PC-9 (cell line): ENCODE data around the gene PPP2R3B. TPM values are rescaled to one million over a fixed set of nuclear protein-coding genes. Genes with fewer than 3 reads are reported as not detected.

Experiments used
- BruUV-seq: library from RNA; stranded (reverse); fragments of 400-500 nt; replicated peaks from 2 replicates; lab custom pipeline; 2021; lab: Mats Ljungman, UMichigan
- CTCF ChIA-PET: fragments of 300-600 bp; sonication (Branson Sonifier 250); formaldehyde crosslinking; loops from one replicate; lab custom pipeline; 2022; ENCODE audit warnings: antibody characterized with exemption; lab: Charles Lee
- POLR2A ChIA-PET: fragments of 300-600 bp; sonication (Branson Sonifier 250); formaldehyde crosslinking; loops from one replicate; lab custom pipeline; 2022; ENCODE audit warnings: antibody characterized with exemption; ENCODE audit not compliant: unreplicated experiment; lab: Charles Lee
- DNase-seq, 2 experiments: peaks; one replicate each; pipeline versions ENCODE4 v3.0.0 to v3.0.0-alpha.2; 2015 to 2022; ENCODE audit warnings: mixed read lengths in 1 of 2
- H2AFZ ChIP-seq: fragments of 200-600 bp; sonication (generic); 2 replicates; pipeline ENCODE4 v1.8.1; 2017; ENCODE audit warnings: antibody characterized with exemption
- H3F3A ChIP-seq: fragments of 200-600 bp; sonication (generic); 2 replicates; pipeline ENCODE4 v1.8.1; 2017; ENCODE audit warnings: antibody characterized with exemption, mild to moderate bottlenecking, low read depth; ENCODE audit not compliant: insufficient read depth
- H3K27ac ChIP-seq: fragments of 200-600 bp; sonication (generic); 2 replicates; pipeline ENCODE4 v1.6.1; 2016; ENCODE audit warnings: mixed run types
- H3K27me3 ChIP-seq: fragments of 200-600 bp; sonication (generic); 2 replicates; pipeline ENCODE4 v1.6.1; 2016; ENCODE audit warnings: low read depth, mixed run types; ENCODE audit not compliant: insufficient read depth
- H3K36me3 ChIP-seq: fragments of 200-600 bp; sonication (generic); 2 replicates; pipeline ENCODE4 v1.6.1; 2016; ENCODE audit warnings: low read depth, mixed run types
- H3K4me1 ChIP-seq: fragments of 200-600 bp; sonication (generic); replicated peaks from 2 replicates; pipeline ENCODE4 v1.6.1; 2016; ENCODE audit warnings: mixed run types; ENCODE audit not compliant: insufficient read depth
- H3K4me2 ChIP-seq: fragments of 200-600 bp; sonication (generic); 2 replicates; pipeline ENCODE4 v1.6.1; 2017; ENCODE audit warnings: mixed run types
- H3K4me3 ChIP-seq: fragments of 200-600 bp; sonication (generic); 2 replicates; pipeline ENCODE4 v1.6.1; 2016; ENCODE audit warnings: mixed run types
- H3K79me2 ChIP-seq: fragments of 200-600 bp; sonication (generic); 2 replicates; pipeline ENCODE4 v1.6.1; 2017; ENCODE audit warnings: low read depth, mixed run types
- H3K9me2 ChIP-seq: fragments of 200-600 bp; sonication (generic); 2 replicates; pipeline ENCODE4 v1.8.1; 2017; ENCODE audit warnings: mild to moderate bottlenecking; ENCODE audit not compliant: insufficient read depth
- H3K9me3 ChIP-seq: fragments of 200-600 bp; sonication (generic); 2 replicates; pipeline ENCODE4 v1.8.1; 2016; ENCODE audit warnings: low read depth; ENCODE audit not compliant: insufficient read depth
- H4K20me1 ChIP-seq: fragments of 200-600 bp; sonication (generic); 2 replicates; pipeline ENCODE4 v1.8.1; 2017; ENCODE audit not compliant: insufficient read depth
- CTCF ChIP-seq: fragments of 200-600 bp; sonication (generic); conservative IDR thresholded peaks from 2 replicates; pipeline ENCODE4 v1.6.1; 2017; ENCODE audit warnings: mixed run types, antibody characterized with exemption, mild to moderate bottlenecking, moderate library complexity
- EZH2 ChIP-seq: fragments of 200-600 bp; sonication (generic); IDR thresholded peaks from 2 replicates; pipeline ENCODE4 v1.8.0; 2017; ENCODE audit warnings: antibody characterized with exemption, low read depth
- intact Hi-C: fragments of 100-400 bp; cut with micrococcal nuclease; formaldehyde crosslinking; loops from one replicate; pipeline ENCODE4 v1.10.0; 2022; ENCODE audit not compliant: unreplicated experiment
- total RNA-seq: library from RNA; stranded (reverse); gene quantifications from 2 replicates; pipeline ENCODE4 v1.2.3, GENCODE V29; 2021

Gene PPP2R3B
- total RNA-seq, 1 experiment from 2014 or later = 32.5 TPM

GRCh38 chrX:347351-348117 lies 39.2 kb downstream of the PPP2R3B start:
- Histone ChIP-seq H3K4me1 (no peaks in the 10 kb centered on the region), H3K36me3 (no peaks in the 10 kb centered on the region), H4K20me1 (no peaks in the 10 kb centered on the region), H3K79me2 (no peaks in the 10 kb centered on the region), H3K4me3 (no peak overlapping the region), H3K4me2 (no peak overlapping the region), H3K27me3 (no peaks in the 10 kb centered on the region), H2AFZ (no peak overlapping the region), H3K9me2 (no peaks in the 10 kb centered on the region), H3F3A (no peaks in the 10 kb centered on the region), H3K27ac (no peak overlapping the region), H3K9me3 (no peaks in the 10 kb centered on the region)
- no peak for DNase-seq
- intact Hi-C loops = no loop called here
- CTCF ChIA-PET = no interaction called here
- POLR2A ChIA-PET = no interaction called here
- TF ChIP-seq EZH2 = no peak
- no peak for TF ChIP-seq CTCF
- BruUV-seq = no TSS peak

DNA sequence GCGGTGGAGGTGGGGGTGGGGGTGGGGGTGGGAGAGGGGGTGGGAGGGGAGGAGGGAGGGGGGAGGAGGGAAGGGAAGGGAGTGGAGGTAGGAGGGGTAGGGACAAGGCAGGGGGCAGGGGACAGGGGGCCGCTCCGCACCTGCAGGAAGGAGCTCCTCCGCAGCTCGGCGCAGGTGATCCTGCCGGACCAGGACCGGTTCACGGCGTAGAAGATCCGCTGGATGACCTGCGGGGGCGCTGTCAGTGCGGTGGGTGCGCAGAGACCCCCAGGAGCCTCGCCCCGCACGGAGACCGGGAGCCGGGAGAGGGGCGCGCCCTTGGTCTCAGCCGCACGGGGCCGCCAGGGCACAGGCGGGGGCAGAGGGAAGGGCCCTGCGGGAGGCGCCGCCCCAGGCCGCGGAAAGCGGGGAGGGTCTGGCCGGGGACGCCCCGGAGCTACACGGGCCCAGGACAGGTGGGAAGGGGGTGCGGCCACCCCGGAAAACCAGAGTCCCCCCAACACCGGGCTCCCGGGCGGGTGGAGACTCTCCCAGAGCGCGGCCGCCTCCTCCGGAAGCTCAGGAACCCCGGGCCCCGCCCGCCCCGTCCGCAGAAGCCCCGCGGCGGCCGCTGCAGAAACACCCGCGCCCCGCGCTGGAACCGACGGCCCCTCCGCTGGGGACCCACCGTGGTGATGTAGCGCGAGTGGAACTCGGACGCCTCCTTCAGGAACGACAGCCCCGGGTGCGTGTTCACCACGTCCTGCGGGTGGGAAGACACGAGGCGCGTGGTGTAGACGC lies 40.5 kb downstream of the PPP2R3B start:
- no TSS peak for BruUV-seq
- no peaks in the 10 kb centered on the region for H3K4me1 ChIP-seq
- intact Hi-C loops = no loop called here
- H3K9me3 ChIP-seq = no peaks in the 10 kb centered on the region
- TF ChIP-seq EZH2 (no peak), CTCF (no peak)
- ChIA-PET POLR2A (no interaction called here), CTCF (no interaction called here)
- no peak overlapping the region for H2AFZ ChIP-seq
- no peak overlapping the region for H3K4me3 ChIP-seq
- H3F3A ChIP-seq = no peaks in the 10 kb centered on the region
- no peak overlapping the region for H3K4me2 ChIP-seq
- H3K79me2 ChIP-seq = no peaks in the 10 kb centered on the region
- no peak for DNase-seq
- no peaks in the 10 kb centered on the region for H3K36me3 ChIP-seq
- no peaks in the 10 kb centered on the region for H4K20me1 ChIP-seq
- no peak overlapping the region for H3K27ac ChIP-seq
- no peaks in the 10 kb centered on the region for H3K27me3 ChIP-seq
- no peaks in the 10 kb centered on the region for H3K9me2 ChIP-seq

GRCh38 chrX:345020-345925 lies 41.4 kb downstream of the PPP2R3B start:
- ChIA-PET CTCF (no interaction called here), POLR2A (no interaction called here)
- H3K9me3 ChIP-seq = no peaks in the 10 kb centered on the region
- no peaks in the 10 kb centered on the region for H3K27me3 ChIP-seq
- intact Hi-C loops = no loop called here
- H3F3A ChIP-seq = no peaks in the 10 kb centered on the region
- H4K20me1 ChIP-seq = no peaks in the 10 kb centered on the region
- no peak overlapping the region for H3K27ac ChIP-seq
- BruUV-seq = no TSS peak
- H3K4me2 ChIP-seq = no peak overlapping the region
- no peaks in the 10 kb centered on the region for H3K4me1 ChIP-seq
- no peak overlapping the region for H2AFZ ChIP-seq
- no peak for TF ChIP-seq EZH2
- TF ChIP-seq CTCF = no peak
- no peak overlapping the region for H3K4me3 ChIP-seq
- no peak for DNase-seq
- no peaks in the 10 kb centered on the region for H3K79me2 ChIP-seq
- H3K9me2 ChIP-seq = no peaks in the 10 kb centered on the region
- H3K36me3 ChIP-seq = no peaks in the 10 kb centered on the region
